Activated naive CD8-positive, alpha-beta T cell treated with anti-CD3 and anti-CD28 coated beads for 36 hours (primary cell): ENCODE measurements around the gene STIP1. TPM values are rescaled to one million over a fixed set of nuclear protein-coding genes. Genes with fewer than 3 reads are reported as not detected.

Experiments
- DNase-seq: peaks from one replicate; pipeline ENCODE4 v3.0.0; 2021
- H3K27ac Mint-ChIP-seq: one replicate; pipeline ENCODE4 v1.8.0; 2022; ENCODE audit warnings: mild to moderate bottlenecking, moderate library complexity, mixed read lengths
- H3K27me3 Mint-ChIP-seq: one replicate; pipeline ENCODE4 v1.8.0; 2022; ENCODE audit warnings: mild to moderate bottlenecking, mixed read lengths
- H3K36me3 Mint-ChIP-seq: one replicate; pipeline ENCODE4 v1.8.0; 2021; ENCODE audit warnings: mild to moderate bottlenecking, mixed read lengths
- H3K4me1 Mint-ChIP-seq: one replicate; pipeline ENCODE4 v1.8.0; 2021; ENCODE audit warnings: mixed read lengths
- H3K4me3 Mint-ChIP-seq: one replicate; pipeline ENCODE4 v1.8.0; 2022; ENCODE audit warnings: mild to moderate bottlenecking, moderate library complexity, mixed read lengths
- H3K9me3 Mint-ChIP-seq: one replicate; pipeline ENCODE4 v1.8.0; 2022; ENCODE audit warnings: mixed read lengths
- total RNA-seq, 2 experiments: library from RNA; stranded (reverse); gene quantifications; one replicate each; pipeline ENCODE4 v1.2.3, GENCODE V29; 2021

Gene STIP1
- total RNA-seq, 2 experiments from 2014 or later, result 373 to 379 TPM

- H3K36me3 Mint-ChIP-seq, result peaks cover 4% of the 10 kb centered on the region
- no peaks in the 10 kb centered on the region for H3K9me3 Mint-ChIP-seq
- no peak for DNase-seq
- no peak overlapping the region for H3K4me3 Mint-ChIP-seq
- H3K4me1 Mint-ChIP-seq, result peaks cover 37% of the 10 kb centered on the region
- H3K27ac Mint-ChIP-seq, result no peak overlapping the region
- H3K27me3 Mint-ChIP-seq, result no peaks in the 10 kb centered on the region
These were observed 46.4 kb downstream of the STIP1 start for GRCh38 chr11:64232182-64232966.

GRCh38 chr11:64232967-64233315 lies 47.0 kb downstream of the STIP1 start:
- H3K27me3 Mint-ChIP-seq, result no peaks in the 10 kb centered on the region
- DNase-seq, result no peak
- peaks cover 4% of the 10 kb centered on the region for H3K36me3 Mint-ChIP-seq
- no peaks in the 10 kb centered on the region for H3K9me3 Mint-ChIP-seq
- peak overlapping the region; percentile 18 for H3K4me3 Mint-ChIP-seq
- peak overlapping the region; percentile 34 for H3K27ac Mint-ChIP-seq
- peaks cover 31% of the 10 kb centered on the region for H3K4me1 Mint-ChIP-seq

GRCh38 chr11:64233913-64234586 lies 48.1 kb downstream of the STIP1 start, which contains the start of gene VEGFB:
Gene VEGFB, plus strand, starts transcription at chr11:64234584. Its CDS starts 250 bp downstream, at chr11:64234834.
- Mint-ChIP-seq H3K4me1 (peaks cover 31% of the 10 kb centered on the region), H3K9me3 (no peaks in the 10 kb centered on the region), H3K27ac (peak within 1 kb of the TSS; percentile 75), H3K27me3 (no peaks in the 10 kb centered on the region), H3K4me3 (peak within 1 kb of the TSS; percentile 91), H3K36me3 (peaks cover 2% of the 10 kb centered on the region)
- peak; percentile 76 for DNase-seq

- Mint-ChIP-seq H3K9me3 (no peaks in the 10 kb centered on the region), H3K36me3 (peaks cover 3% of the 10 kb centered on the region), H3K27ac (peak overlapping the region; percentile 75), H3K4me3 (peak overlapping the region; percentile 91), H3K4me1 (peaks cover 29% of the 10 kb centered on the region), H3K27me3 (no peaks in the 10 kb centered on the region)
- DNase-seq, result peak; percentile 68
These were observed 48.8 kb downstream of the STIP1 start for GRCh38 chr11:64234647-64235379.

- Mint-ChIP-seq H3K27ac (peak overlapping the region; percentile 75), H3K27me3 (no peaks in the 10 kb centered on the region), H3K4me1 (peaks cover 34% of the 10 kb centered on the region), H3K9me3 (no peaks in the 10 kb centered on the region), H3K4me3 (peak overlapping the region; percentile 91), H3K36me3 (peaks cover 9% of the 10 kb centered on the region)
- DNase-seq, result no peak
These were observed 49.6 kb downstream of the STIP1 start for GRCh38 chr11:64235437-64236161.

GRCh38 chr11:64237484-64237951 lies 51.5 kb downstream of the STIP1 start:
- Mint-ChIP-seq H3K4me1 (peaks cover 25% of the 10 kb centered on the region), H3K27me3 (no peaks in the 10 kb centered on the region), H3K27ac (peak overlapping the region; percentile 45), H3K36me3 (peaks cover 14% of the 10 kb centered on the region), H3K9me3 (no peaks in the 10 kb centered on the region), H3K4me3 (no peak overlapping the region)
- DNase-seq, result no peak

- no peaks in the 10 kb centered on the region for H3K27me3 Mint-ChIP-seq
- H3K36me3 Mint-ChIP-seq, result peaks cover 18% of the 10 kb centered on the region
- peaks cover 26% of the 10 kb centered on the region for H3K4me1 Mint-ChIP-seq
- no peak overlapping the region for H3K4me3 Mint-ChIP-seq
- peak overlapping the region; percentile 35 for H3K27ac Mint-ChIP-seq
- H3K9me3 Mint-ChIP-seq, result no peaks in the 10 kb centered on the region
- DNase-seq, result no peak
These were observed 52.1 kb downstream of the STIP1 start for GRCh38 chr11:64238076-64238475.

- DNase-seq, result no peak
- no peaks in the 10 kb centered on the region for H3K9me3 Mint-ChIP-seq
- H3K27ac Mint-ChIP-seq, result peak overlapping the region; percentile 50
- no peaks in the 10 kb centered on the region for H3K27me3 Mint-ChIP-seq
- H3K4me1 Mint-ChIP-seq, result peaks cover 32% of the 10 kb centered on the region
- peaks cover 25% of the 10 kb centered on the region for H3K36me3 Mint-ChIP-seq
- no peak overlapping the region for H3K4me3 Mint-ChIP-seq
These were observed 53.0 kb downstream of the STIP1 start for GRCh38 chr11:64238999-64239398.

GRCh38 chr11:64239662-64240434 lies 53.9 kb downstream of the STIP1 start:
- no peak for DNase-seq
- H3K4me3 Mint-ChIP-seq, result peak overlapping the region; percentile 95
- peaks cover 35% of the 10 kb centered on the region for H3K4me1 Mint-ChIP-seq
- no peaks in the 10 kb centered on the region for H3K27me3 Mint-ChIP-seq
- no peaks in the 10 kb centered on the region for H3K9me3 Mint-ChIP-seq
- H3K36me3 Mint-ChIP-seq, result peaks cover 25% of the 10 kb centered on the region
- peak overlapping the region; percentile 97 for H3K27ac Mint-ChIP-seq

- peak; percentile 100 for DNase-seq
- Mint-ChIP-seq H3K9me3 (no peaks in the 10 kb centered on the region), H3K36me3 (peaks cover 27% of the 10 kb centered on the region)
These were observed 54.7 kb downstream of the STIP1 start, which contains the start of gene FKBP2 for GRCh38 chr11:64240435-64241240. Gene FKBP2, plus strand, starts transcription at chr11:64241095. Its CDS starts 1,293 bp downstream, at chr11:64242388.

GRCh38 chr11:64241241-64241490 lies 55.2 kb downstream of the STIP1 start:
- H3K4me3 Mint-ChIP-seq, result peak overlapping the region; percentile 95
- peaks cover 30% of the 10 kb centered on the region for H3K4me1 Mint-ChIP-seq
- no peaks in the 10 kb centered on the region for H3K27me3 Mint-ChIP-seq
- no peak for DNase-seq
- H3K27ac Mint-ChIP-seq, result peak overlapping the region; percentile 97
- H3K9me3 Mint-ChIP-seq, result no peaks in the 10 kb centered on the region
- peaks cover 32% of the 10 kb centered on the region for H3K36me3 Mint-ChIP-seq

More at GRCh38 chr11:64240435-64241240, 54.7 kb downstream of the STIP1 start, which contains the start of gene FKBP2:
- H3K27me3 Mint-ChIP-seq, result no peaks in the 10 kb centered on the region
- peaks cover 30% of the 10 kb centered on the region for H3K4me1 Mint-ChIP-seq
- peak within 1 kb of the TSS; percentile 97 for H3K27ac Mint-ChIP-seq
- peak within 1 kb of the TSS; percentile 95 for H3K4me3 Mint-ChIP-seq

GRCh38 chr11:64241491-64242374 lies 55.8 kb downstream of the STIP1 start:
- DNase-seq, result peak; percentile 100
- H3K9me3 Mint-ChIP-seq, result no peaks in the 10 kb centered on the region

More at GRCh38 chr11:64241491-64242374, 55.8 kb downstream of the STIP1 start:
- peak overlapping the region; percentile 95 for H3K4me3 Mint-ChIP-seq
- H3K36me3 Mint-ChIP-seq, result peaks cover 32% of the 10 kb centered on the region
- H3K27ac Mint-ChIP-seq, result peak overlapping the region; percentile 97
- no peaks in the 10 kb centered on the region for H3K27me3 Mint-ChIP-seq
- peaks cover 30% of the 10 kb centered on the region for H3K4me1 Mint-ChIP-seq
